Sigmoid colon (tissue), 4 donors: Measurements from ENCODE around the gene RAB3C.

Experiments
- CTCF ChIP-seq, 4 experiments: fragments of 450-650 bp in 3 of 4; fragments of 200-600 bp in 1 of 4; IDR thresholded peaks; one replicate each; pipeline ENCODE4 v1.5.1; 2016 to 2019; ENCODE audit warnings: antibody characterized with exemption in 4 of 4, mild to moderate bottlenecking in 3 of 4, moderate library complexity in 2 of 4
- EP300 ChIP-seq, 4 donors: sonication (generic); formaldehyde crosslinking; IDR thresholded peaks; one replicate each; pipeline ENCODE4 v1.6.1; 2017; ENCODE audit warnings: antibody characterized with exemption in 4 of 4
- POLR2A ChIP-seq, 2 donors: fragments of 450-650 bp; IDR thresholded peaks; one replicate each; pipeline ENCODE4 v1.6.1; 2016; ENCODE audit warnings: antibody characterized with exemption in 2 of 2, mild to moderate bottlenecking in 2 of 2, moderate library complexity in 2 of 2

GRCh38 chr5:58599217-58599616 lies 16.3 kb downstream of the RAB3C start:
- TF ChIP-seq POLR2A (IDR thresholded peaks at IDR 0.05) (no peak), CTCF (IDR thresholded peaks at IDR 0.05) (no peak), EP300 (IDR thresholded peaks at IDR 0.05) (no peak)
